Measurements from ENCODE around the gene MS4A18. TPM values are rescaled to one million over a fixed set of nuclear protein-coding genes. Genes with fewer than 3 reads are reported as not detected.

MS4A18 gene
- total RNA-seq, 2 experiments from 2014 or later, result not detected

DNA sequence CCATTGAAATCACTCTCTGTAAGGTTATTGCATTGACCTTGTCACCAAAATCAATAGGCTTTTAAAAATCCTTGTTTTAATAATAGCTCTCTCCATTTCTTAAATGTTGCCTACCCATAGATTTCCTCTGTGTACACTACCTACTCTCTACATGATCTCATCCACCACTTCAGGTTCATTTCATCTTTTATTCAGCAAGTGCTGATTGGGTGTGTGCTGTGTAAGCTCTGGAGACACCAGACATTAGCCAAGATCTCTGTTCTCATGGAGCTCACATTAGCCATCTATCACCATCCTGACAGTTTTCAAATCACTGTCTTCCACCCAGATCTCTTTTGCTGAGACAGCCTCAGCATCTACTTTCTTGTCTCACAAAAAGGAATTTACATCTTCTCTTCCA lies 56.3 kb downstream of the MS4A18 start:
- H3K9me3 ChIP-seq (ENCODE audit: control insufficient read depth in 1 of 2, insufficient read depth in 1 of 2, low read length in 2 of 2), result no peaks in the 10 kb centered on the region
- CTCF ChIA-PET, result no interaction called here
- H3K36me3 Mint-ChIP-seq (ENCODE audit: low read depth), result no peaks in the 10 kb centered on the region
- no peak for ATAC-seq (ENCODE audit: poor library complexity)
- H3K27me3 Mint-ChIP-seq, result no peaks in the 10 kb centered on the region
- H3K4me1 Mint-ChIP-seq (ENCODE audit: low read depth), result no peaks in the 10 kb centered on the region
- H3K4me1 ChIP-seq (ENCODE audit: insufficient read depth, low read length), result no peaks in the 10 kb centered on the region
- DNase-seq, result no peak
- intact Hi-C loops (cut with DNase I, micrococcal nuclease), result no loop called here
- no peaks in the 10 kb centered on the region for H3K9me3 Mint-ChIP-seq
- no peak overlapping the region for H3K27ac ChIP-seq (ENCODE audit: low read depth in 1 of 2, low read length in 2 of 2)
- H3K27me3 ChIP-seq (ENCODE audit: control insufficient read depth in 1 of 2, insufficient read depth in 2 of 2, low read length in 2 of 2), result no peaks in the 10 kb centered on the region
- no peaks in the 10 kb centered on the region for H3K36me3 ChIP-seq (ENCODE audit: insufficient read depth, low read length)
- POLR2A ChIA-PET, result no interaction called here
- TF ChIP-seq, protein P1, sequence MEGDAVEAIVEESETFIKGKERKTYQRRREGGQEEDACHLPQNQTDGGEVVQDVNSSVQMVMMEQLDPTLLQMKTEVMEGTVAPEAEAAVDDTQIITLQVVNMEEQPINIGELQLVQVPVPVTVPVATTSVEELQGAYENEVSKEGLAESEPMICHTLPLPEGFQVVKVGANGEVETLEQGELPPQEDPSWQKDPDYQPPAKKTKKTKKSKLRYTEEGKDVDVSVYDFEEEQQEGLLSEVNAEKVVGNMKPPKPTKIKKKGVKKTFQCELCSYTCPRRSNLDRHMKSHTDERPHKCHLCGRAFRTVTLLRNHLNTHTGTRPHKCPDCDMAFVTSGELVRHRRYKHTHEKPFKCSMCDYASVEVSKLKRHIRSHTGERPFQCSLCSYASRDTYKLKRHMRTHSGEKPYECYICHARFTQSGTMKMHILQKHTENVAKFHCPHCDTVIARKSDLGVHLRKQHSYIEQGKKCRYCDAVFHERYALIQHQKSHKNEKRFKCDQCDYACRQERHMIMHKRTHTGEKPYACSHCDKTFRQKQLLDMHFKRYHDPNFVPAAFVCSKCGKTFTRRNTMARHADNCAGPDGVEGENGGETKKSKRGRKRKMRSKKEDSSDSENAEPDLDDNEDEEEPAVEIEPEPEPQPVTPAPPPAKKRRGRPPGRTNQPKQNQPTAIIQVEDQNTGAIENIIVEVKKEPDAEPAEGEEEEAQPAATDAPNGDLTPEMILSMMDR (IDR thresholded peaks at IDR 0.05), result no peak
- H3K4me3 Mint-ChIP-seq, result no peak overlapping the region
- H3K27ac Mint-ChIP-seq, result no peak overlapping the region
- no peak overlapping the region for H3K4me3 ChIP-seq (ENCODE audit: low read length)

DNA sequence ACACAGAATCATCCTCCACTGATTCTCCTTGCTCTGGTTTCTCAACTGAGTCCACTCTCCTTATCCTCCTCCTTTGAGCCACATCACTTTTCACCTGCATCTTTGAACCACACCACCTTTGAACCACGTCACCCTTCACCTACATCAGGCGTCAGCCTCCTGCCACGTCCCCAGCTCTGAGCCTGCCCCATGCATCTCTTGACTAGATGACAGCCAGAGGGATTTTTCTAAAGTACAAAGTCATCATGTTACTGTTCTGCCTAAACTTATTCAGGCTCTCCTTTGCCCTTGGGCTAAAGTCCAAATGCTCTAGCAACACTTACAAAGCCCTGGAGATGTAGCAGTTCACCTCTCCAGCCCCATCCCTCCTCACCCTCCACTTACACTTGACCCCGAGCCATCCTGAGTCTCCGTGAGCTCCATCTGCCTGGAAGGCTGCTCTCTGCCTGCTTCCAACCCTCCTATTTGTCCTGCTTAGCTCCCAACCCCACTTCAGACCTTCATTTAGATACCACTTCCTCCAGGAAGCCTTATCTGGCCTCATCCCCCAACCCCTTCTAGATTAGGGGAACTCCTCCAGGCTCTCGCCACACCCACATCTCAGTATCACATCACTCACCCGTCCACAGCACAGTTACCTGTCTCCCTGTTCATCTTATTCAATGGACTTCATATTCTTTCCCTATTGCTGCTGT lies 56.9 kb downstream of the MS4A18 start:
- no peaks in the 10 kb centered on the region for H3K36me3 Mint-ChIP-seq (ENCODE audit: low read depth)

DNA sequence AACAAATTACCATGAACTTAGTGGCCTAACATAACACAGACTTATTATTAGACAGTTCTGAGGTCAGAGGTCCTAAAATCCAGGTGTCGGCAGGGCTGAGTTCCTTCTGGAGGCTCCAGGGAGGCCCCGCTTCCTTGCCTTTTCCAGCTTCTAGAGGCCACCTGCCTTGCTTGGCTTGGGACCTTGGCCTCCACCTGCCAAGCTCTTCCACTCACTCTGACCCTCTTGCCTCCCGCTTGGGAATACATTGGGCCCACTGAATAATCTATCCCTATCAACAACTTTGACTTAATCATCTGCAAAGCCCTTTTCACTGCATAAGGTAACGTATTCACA lies 57.4 kb downstream of the MS4A18 start:
- Histone ChIP-seq H3K27me3 (ENCODE audit: control insufficient read depth in 1 of 2, insufficient read depth in 2 of 2, low read length in 2 of 2) (no peaks in the 10 kb centered on the region), H3K36me3 (ENCODE audit: insufficient read depth, low read length) (no peaks in the 10 kb centered on the region), H3K4me3 (ENCODE audit: low read length) (no peak overlapping the region), H3K9me3 (ENCODE audit: control insufficient read depth in 1 of 2, insufficient read depth in 1 of 2, low read length in 2 of 2) (no peaks in the 10 kb centered on the region), H3K4me1 (ENCODE audit: insufficient read depth, low read length) (no peaks in the 10 kb centered on the region), H3K27ac (ENCODE audit: low read depth in 1 of 2, low read length in 2 of 2) (no peak overlapping the region)
- Mint-ChIP-seq H3K27me3 (no peaks in the 10 kb centered on the region), H3K4me3 (no peak overlapping the region), H3K36me3 (ENCODE audit: low read depth) (no peaks in the 10 kb centered on the region), H3K27ac (no peak overlapping the region), H3K9me3 (no peaks in the 10 kb centered on the region), H3K4me1 (ENCODE audit: low read depth) (no peaks in the 10 kb centered on the region)
- ChIA-PET CTCF (no interaction called here), POLR2A (no interaction called here)
- ATAC-seq (ENCODE audit: poor library complexity) (no peak), DNase-seq (no peak)
- TF ChIP-seq, protein P1 (IDR thresholded peaks at IDR 0.05), result no peak
- intact Hi-C loops (cut with DNase I, micrococcal nuclease), result no loop called here

More for the DNA sequence above, 56.9 kb downstream of the MS4A18 start:
- Histone ChIP-seq H3K36me3 (ENCODE audit: insufficient read depth, low read length) (no peaks in the 10 kb centered on the region), H3K27ac (ENCODE audit: low read depth in 1 of 2, low read length in 2 of 2) (no peak overlapping the region), H3K27me3 (ENCODE audit: control insufficient read depth in 1 of 2, insufficient read depth in 2 of 2, low read length in 2 of 2) (no peaks in the 10 kb centered on the region), H3K4me3 (ENCODE audit: low read length) (no peak overlapping the region), H3K9me3 (ENCODE audit: control insufficient read depth in 1 of 2, insufficient read depth in 1 of 2, low read length in 2 of 2) (no peaks in the 10 kb centered on the region), H3K4me1 (ENCODE audit: insufficient read depth, low read length) (no peaks in the 10 kb centered on the region)
- H3K27ac Mint-ChIP-seq, result no peak overlapping the region
- no peak for DNase-seq
- H3K9me3 Mint-ChIP-seq, result no peaks in the 10 kb centered on the region
- ATAC-seq (ENCODE audit: poor library complexity), result no peak
- H3K27me3 Mint-ChIP-seq, result no peaks in the 10 kb centered on the region
- ChIA-PET POLR2A (no interaction called here), CTCF (no interaction called here)
- H3K4me3 Mint-ChIP-seq, result no peak overlapping the region
- no peaks in the 10 kb centered on the region for H3K4me1 Mint-ChIP-seq (ENCODE audit: low read depth)
- TF ChIP-seq, protein P1 (IDR thresholded peaks at IDR 0.05), result no peak
- intact Hi-C loops (cut with DNase I, micrococcal nuclease), result no loop called here
